ENCODE measurements around the gene TXNDC2. TPM values are rescaled to one million over a fixed set of nuclear protein-coding genes. Genes with fewer than 3 reads are reported as not detected.

Gene TXNDC2
- total RNA-seq, 4 donors from 2014 or later: 0.26 to 1.0 (median 0.58) TPM

GRCh38 chr18:9860682-9861081 is 25.1 kb upstream of the TXNDC2 start:
- H3K9me3 ChIP-seq: peaks cover 0 to 5% (median 2%) of the 10 kb centered on the region in 4 donors
- H3K27me3 ChIP-seq: no peaks in the 10 kb centered on the region
- 75% methylated on average over 4 of the region's 4 CpGs for WGBS
- no peak for DNase-seq (ENCODE audit: extremely low spot score)
- intact Hi-C loops (cut with DNase I): loop anchor here (5.0 kb wide), 1 partner anchor 47 kb away; no protein-coding TSS in a partner anchor
- H3K27ac ChIP-seq (replicated peaks in 1 of 4): no peak overlapping the region
- H3K4me3 ChIP-seq: no peak overlapping the region
- H3K36me3 ChIP-seq: peaks cover 0 to 24% (median 5%) of the 10 kb centered on the region in 4 donors
- H3K4me1 ChIP-seq: peaks cover 0 to 18% (median 14%) of the 10 kb centered on the region in 4 donors
- TF ChIP-seq EP300 (IDR thresholded peaks at IDR 0.05): no peak
- no peak for TF ChIP-seq POLR2A (IDR thresholded peaks at IDR 0.05; ENCODE audit: low read depth)
- TF ChIP-seq POLR2AphosphoS5 (IDR thresholded peaks at IDR 0.05): no peak
- TF ChIP-seq CTCF (IDR thresholded peaks at IDR 0.05): no peak

GRCh38 chr18:9861157-9861556 is 24.6 kb upstream of the TXNDC2 start:
- Histone ChIP-seq H3K36me3 (peaks cover 0 to 24% (median 5%) of the 10 kb centered on the region in 4 donors), H3K27ac (replicated peaks in 1 of 4) (no peak overlapping the region), H3K4me3 (no peak overlapping the region), H3K27me3 (no peaks in the 10 kb centered on the region), H3K4me1 (peaks cover 0 to 13% (median 9%) of the 10 kb centered on the region in 4 donors), H3K9me3 (peaks cover 0 to 8% (median 3%) of the 10 kb centered on the region in 4 donors)
- DNase-seq (ENCODE audit: extremely low spot score): no peak
- no peak for TF ChIP-seq EP300 (IDR thresholded peaks at IDR 0.05)
- no peak for TF ChIP-seq POLR2A (IDR thresholded peaks at IDR 0.05; ENCODE audit: low read depth)
- no peak for TF ChIP-seq CTCF (IDR thresholded peaks at IDR 0.05)
- no peak for TF ChIP-seq POLR2AphosphoS5 (IDR thresholded peaks at IDR 0.05)
- intact Hi-C loops (cut with DNase I): loop anchor here (5.0 kb wide), 1 partner anchor 46 kb away; no protein-coding TSS in a partner anchor

- DNase-seq (ENCODE audit: extremely low spot score): no peak
- no peak for TF ChIP-seq EP300 (IDR thresholded peaks at IDR 0.05)
- no peak for TF ChIP-seq CTCF (IDR thresholded peaks at IDR 0.05)
- no peak for TF ChIP-seq POLR2A (IDR thresholded peaks at IDR 0.05; ENCODE audit: low read depth)
- WGBS: 80% methylated on average over 4 of the region's 4 CpGs
- Histone ChIP-seq H3K27me3 (no peaks in the 10 kb centered on the region), H3K9me3 (peaks cover 0 to 8% (median 3%) of the 10 kb centered on the region in 4 donors), H3K36me3 (peaks cover 0 to 24% (median 5%) of the 10 kb centered on the region in 4 donors), H3K4me1 (peaks cover 0 to 5% (median 2%) of the 10 kb centered on the region in 4 donors), H3K27ac (replicated peaks in 1 of 4) (no peak overlapping the region), H3K4me3 (no peak overlapping the region)
- intact Hi-C loops (cut with DNase I): loop anchor here (5.0 kb wide), 1 partner anchor 45 kb away; no protein-coding TSS in a partner anchor
Observed at GRCh38 chr18:9861933-9862332, 23.8 kb upstream of the TXNDC2 start.

- Histone ChIP-seq H3K27me3 (no peaks in the 10 kb centered on the region), H3K27ac (replicated peaks in 1 of 4) (no peak overlapping the region), H3K4me3 (no peak overlapping the region), H3K36me3 (peaks cover 0 to 24% (median 5%) of the 10 kb centered on the region in 4 donors), H3K4me1 (no peaks in the 10 kb centered on the region), H3K9me3 (peaks cover 0 to 8% (median 3%) of the 10 kb centered on the region in 4 donors)
- TF ChIP-seq POLR2A (IDR thresholded peaks at IDR 0.05; ENCODE audit: low read depth) (no peak), CTCF (IDR thresholded peaks at IDR 0.05) (no peak), POLR2AphosphoS5 (IDR thresholded peaks at IDR 0.05) (no peak), EP300 (IDR thresholded peaks at IDR 0.05) (no peak)
- intact Hi-C loops (cut with DNase I): loop anchor here (5.0 kb wide), 1 partner anchor 45 kb away; no protein-coding TSS in a partner anchor
- 69% methylated on average over 3 of the region's 3 CpGs for whole genome bisulfite sequencing
- no peak for DNase-seq (ENCODE audit: extremely low spot score)
Observed at GRCh38 chr18:9862686-9863085, 23.1 kb upstream of the TXNDC2 start.

- H3K36me3 ChIP-seq: peaks cover 0 to 24% (median 5%) of the 10 kb centered on the region in 4 donors
- TF ChIP-seq EP300 (IDR thresholded peaks at IDR 0.05) (no peak), POLR2A (IDR thresholded peaks at IDR 0.05; ENCODE audit: low read depth) (no peak), CTCF (IDR thresholded peaks at IDR 0.05) (no peak), POLR2AphosphoS5 (IDR thresholded peaks at IDR 0.05) (no peak)
- no peaks in the 10 kb centered on the region for H3K27me3 ChIP-seq
- 81% methylated on average over 2 of the region's 2 CpGs for WGBS
- no peaks in the 10 kb centered on the region for H3K4me1 ChIP-seq
- no peak overlapping the region for H3K27ac ChIP-seq (replicated peaks in 1 of 4)
- DNase-seq (ENCODE audit: extremely low spot score): no peak
- H3K4me3 ChIP-seq: no peak overlapping the region
- H3K9me3 ChIP-seq: peaks cover 0 to 8% (median 3%) of the 10 kb centered on the region in 4 donors
- intact Hi-C loops (cut with DNase I): loop anchor here (5.0 kb wide), 1 partner anchor 44 kb away; no protein-coding TSS in a partner anchor
Observed at GRCh38 chr18:9863282-9863681, 22.5 kb upstream of the TXNDC2 start.

Measured in esophagus muscularis mucosa (tissue), 4 donors.